ENCODE measurements around the gene CTBP1.

The CTBP1 gene

DNA sequence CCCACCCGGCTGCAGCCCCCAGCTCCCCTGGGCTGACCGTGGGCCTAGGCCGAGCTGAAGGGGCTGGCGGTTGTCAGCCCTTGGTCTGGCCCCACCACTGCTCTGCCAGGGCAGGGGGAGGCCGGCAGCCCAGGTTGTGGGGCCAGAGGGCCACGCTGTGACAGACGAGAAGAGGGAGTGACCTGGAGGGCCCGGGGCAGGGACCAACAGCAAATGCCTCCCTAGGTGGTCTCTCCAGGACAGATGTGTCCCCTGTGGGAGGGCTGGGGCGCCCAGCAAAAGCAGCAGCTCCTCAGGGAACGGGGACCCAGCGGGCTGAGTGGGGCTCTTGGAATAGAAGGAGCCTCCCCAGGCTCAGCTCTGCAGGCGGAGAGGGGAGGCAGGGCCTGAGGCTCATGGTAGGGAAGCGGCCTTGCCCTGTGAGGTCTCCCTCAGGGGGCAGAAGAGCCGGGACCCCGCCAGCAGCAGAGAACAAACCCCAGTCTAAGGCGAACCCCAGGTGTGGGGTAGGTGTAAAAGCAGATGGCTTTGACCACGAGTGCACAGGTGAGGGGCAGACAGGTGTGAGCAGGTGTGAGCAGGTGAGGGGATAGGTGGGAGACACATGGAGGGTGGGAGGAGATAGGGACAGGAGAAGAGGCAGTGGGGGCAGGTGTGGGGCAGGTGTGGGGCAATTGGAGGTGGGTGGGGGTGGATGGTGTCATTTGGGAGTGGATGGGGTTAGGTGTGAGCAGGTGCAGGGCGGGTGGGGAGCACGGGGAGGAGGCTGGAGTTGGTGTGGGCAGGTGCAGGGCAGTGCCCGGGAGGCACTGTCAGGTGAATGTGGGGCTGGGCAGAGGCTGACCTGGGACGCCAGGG lies 42.4 kb downstream of the CTBP1 start:
- no peak overlapping the region for H3K27ac ChIP-seq (replicated peaks)
- DNase-seq (ENCODE audit: low read depth in 1 of 2, low spot score in 1 of 2): no peak
- TF ChIP-seq, protein P1, sequence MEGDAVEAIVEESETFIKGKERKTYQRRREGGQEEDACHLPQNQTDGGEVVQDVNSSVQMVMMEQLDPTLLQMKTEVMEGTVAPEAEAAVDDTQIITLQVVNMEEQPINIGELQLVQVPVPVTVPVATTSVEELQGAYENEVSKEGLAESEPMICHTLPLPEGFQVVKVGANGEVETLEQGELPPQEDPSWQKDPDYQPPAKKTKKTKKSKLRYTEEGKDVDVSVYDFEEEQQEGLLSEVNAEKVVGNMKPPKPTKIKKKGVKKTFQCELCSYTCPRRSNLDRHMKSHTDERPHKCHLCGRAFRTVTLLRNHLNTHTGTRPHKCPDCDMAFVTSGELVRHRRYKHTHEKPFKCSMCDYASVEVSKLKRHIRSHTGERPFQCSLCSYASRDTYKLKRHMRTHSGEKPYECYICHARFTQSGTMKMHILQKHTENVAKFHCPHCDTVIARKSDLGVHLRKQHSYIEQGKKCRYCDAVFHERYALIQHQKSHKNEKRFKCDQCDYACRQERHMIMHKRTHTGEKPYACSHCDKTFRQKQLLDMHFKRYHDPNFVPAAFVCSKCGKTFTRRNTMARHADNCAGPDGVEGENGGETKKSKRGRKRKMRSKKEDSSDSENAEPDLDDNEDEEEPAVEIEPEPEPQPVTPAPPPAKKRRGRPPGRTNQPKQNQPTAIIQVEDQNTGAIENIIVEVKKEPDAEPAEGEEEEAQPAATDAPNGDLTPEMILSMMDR (IDR thresholded peaks at IDR 0.05; ENCODE audit: insufficient read depth, low read length): no peak
- TF ChIP-seq GABPA (IDR thresholded peaks at IDR 0.05; ENCODE audit: low read depth) (no peak), POLR2AphosphoS5 (IDR thresholded peaks at IDR 0.05; ENCODE audit: low read depth) (no peak), SPI1 (IDR thresholded peaks at IDR 0.05; ENCODE audit: borderline replicate concordance, low read depth) (no peak)
- TF ChIP-seq, protein P2, sequence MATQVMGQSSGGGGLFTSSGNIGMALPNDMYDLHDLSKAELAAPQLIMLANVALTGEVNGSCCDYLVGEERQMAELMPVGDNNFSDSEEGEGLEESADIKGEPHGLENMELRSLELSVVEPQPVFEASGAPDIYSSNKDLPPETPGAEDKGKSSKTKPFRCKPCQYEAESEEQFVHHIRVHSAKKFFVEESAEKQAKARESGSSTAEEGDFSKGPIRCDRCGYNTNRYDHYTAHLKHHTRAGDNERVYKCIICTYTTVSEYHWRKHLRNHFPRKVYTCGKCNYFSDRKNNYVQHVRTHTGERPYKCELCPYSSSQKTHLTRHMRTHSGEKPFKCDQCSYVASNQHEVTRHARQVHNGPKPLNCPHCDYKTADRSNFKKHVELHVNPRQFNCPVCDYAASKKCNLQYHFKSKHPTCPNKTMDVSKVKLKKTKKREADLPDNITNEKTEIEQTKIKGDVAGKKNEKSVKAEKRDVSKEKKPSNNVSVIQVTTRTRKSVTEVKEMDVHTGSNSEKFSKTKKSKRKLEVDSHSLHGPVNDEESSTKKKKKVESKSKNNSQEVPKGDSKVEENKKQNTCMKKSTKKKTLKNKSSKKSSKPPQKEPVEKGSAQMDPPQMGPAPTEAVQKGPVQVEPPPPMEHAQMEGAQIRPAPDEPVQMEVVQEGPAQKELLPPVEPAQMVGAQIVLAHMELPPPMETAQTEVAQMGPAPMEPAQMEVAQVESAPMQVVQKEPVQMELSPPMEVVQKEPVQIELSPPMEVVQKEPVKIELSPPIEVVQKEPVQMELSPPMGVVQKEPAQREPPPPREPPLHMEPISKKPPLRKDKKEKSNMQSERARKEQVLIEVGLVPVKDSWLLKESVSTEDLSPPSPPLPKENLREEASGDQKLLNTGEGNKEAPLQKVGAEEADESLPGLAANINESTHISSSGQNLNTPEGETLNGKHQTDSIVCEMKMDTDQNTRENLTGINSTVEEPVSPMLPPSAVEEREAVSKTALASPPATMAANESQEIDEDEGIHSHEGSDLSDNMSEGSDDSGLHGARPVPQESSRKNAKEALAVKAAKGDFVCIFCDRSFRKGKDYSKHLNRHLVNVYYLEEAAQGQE (IDR thresholded peaks at IDR 0.05; ENCODE audit: insufficient replicate concordance, low read depth): no peak
- no peak overlapping the region for H3K4me3 ChIP-seq (replicated peaks; ENCODE audit: insufficient read depth, low read length)
- H3K27me3 ChIP-seq (ENCODE audit: insufficient read depth, poor library complexity, severe bottlenecking): no peaks in the 10 kb centered on the region

DNA sequence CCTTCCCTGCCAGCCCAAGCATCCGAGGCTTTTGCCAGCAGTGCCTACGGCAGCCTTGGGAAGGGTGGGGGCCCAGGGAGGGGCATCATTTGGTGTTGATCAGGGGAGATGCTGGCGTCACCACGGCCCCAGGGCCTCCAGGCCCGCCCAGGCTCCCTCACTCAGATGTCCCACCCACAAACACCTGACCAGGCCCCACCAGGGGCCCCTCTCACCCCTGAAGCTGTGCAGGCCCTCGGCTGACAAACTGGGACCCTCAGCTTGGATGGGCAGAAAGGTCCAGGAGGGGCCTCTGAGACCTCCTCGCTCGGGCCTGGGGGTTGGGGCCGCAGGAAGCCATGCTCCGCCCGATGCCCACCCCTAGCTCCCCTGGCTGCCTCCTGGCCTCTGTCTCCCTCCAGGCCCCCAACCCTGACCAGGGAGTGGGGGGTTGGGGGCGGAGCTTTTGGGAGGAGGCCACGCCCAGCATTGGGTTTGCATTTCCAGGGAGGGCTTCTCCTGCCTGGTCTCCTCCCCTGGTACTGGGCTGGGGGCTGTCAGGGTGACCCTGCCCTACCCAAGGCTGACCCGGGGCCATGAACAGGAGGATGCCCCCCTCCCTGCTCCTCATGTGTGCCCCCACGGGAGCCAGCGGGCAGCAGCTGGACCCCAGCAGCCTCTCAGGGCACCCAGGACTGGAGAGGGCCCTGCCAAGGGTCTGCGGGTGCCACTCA lies 43.2 kb downstream of the CTBP1 start:
- Histone ChIP-seq H3K4me3 (replicated peaks; ENCODE audit: insufficient read depth, low read length) (no peak overlapping the region), H3K27me3 (ENCODE audit: insufficient read depth, poor library complexity, severe bottlenecking) (no peaks in the 10 kb centered on the region), H3K27ac (replicated peaks) (no peak overlapping the region)
- DNase-seq (ENCODE audit: low read depth in 1 of 2, low spot score in 1 of 2): no peak
- TF ChIP-seq, protein P1 (IDR thresholded peaks at IDR 0.05; ENCODE audit: insufficient read depth, low read length): no peak
- no peak for TF ChIP-seq POLR2AphosphoS5 (IDR thresholded peaks at IDR 0.05; ENCODE audit: low read depth)
- TF ChIP-seq SPI1 (IDR thresholded peaks at IDR 0.05; ENCODE audit: borderline replicate concordance, low read depth): no peak
- no peak for TF ChIP-seq GABPA (IDR thresholded peaks at IDR 0.05; ENCODE audit: low read depth)
- TF ChIP-seq, protein P2 (IDR thresholded peaks at IDR 0.05; ENCODE audit: insufficient replicate concordance, low read depth): no peak

- no peak overlapping the region for H3K27ac ChIP-seq (replicated peaks)
- TF ChIP-seq SPI1 (IDR thresholded peaks at IDR 0.05; ENCODE audit: borderline replicate concordance, low read depth) (no peak), GABPA (IDR thresholded peaks at IDR 0.05; ENCODE audit: low read depth) (no peak), POLR2AphosphoS5 (IDR thresholded peaks at IDR 0.05; ENCODE audit: low read depth) (no peak)
- TF ChIP-seq, protein P1 (IDR thresholded peaks at IDR 0.05; ENCODE audit: insufficient read depth, low read length): no peak
- TF ChIP-seq, protein P2 (IDR thresholded peaks at IDR 0.05; ENCODE audit: insufficient replicate concordance, low read depth): no peak
- H3K4me3 ChIP-seq (replicated peaks; ENCODE audit: insufficient read depth, low read length): no peak overlapping the region
- DNase-seq (ENCODE audit: low read depth in 1 of 2, low spot score in 1 of 2): no peak
- no peaks in the 10 kb centered on the region for H3K27me3 ChIP-seq (ENCODE audit: insufficient read depth, poor library complexity, severe bottlenecking)
These were observed 43.9 kb downstream of the CTBP1 start for GRCh38 chr4:1204828-1205585.
